CD1c-positive myeloid dendritic cell (primary cell): ENCODE data around the gene CCDC83.
"Not testable (repeated sequence)": the region's sequence is repeated elsewhere in the genome, so short reads cannot be mapped to it uniquely, and the experiment has no call there.

Experiments
- DNase-seq: peaks from one replicate; pipeline ENCODE4 v3.0.0-alpha.2; 2016; ENCODE audit errors: extremely low spot score

The CCDC83 gene

DNA sequence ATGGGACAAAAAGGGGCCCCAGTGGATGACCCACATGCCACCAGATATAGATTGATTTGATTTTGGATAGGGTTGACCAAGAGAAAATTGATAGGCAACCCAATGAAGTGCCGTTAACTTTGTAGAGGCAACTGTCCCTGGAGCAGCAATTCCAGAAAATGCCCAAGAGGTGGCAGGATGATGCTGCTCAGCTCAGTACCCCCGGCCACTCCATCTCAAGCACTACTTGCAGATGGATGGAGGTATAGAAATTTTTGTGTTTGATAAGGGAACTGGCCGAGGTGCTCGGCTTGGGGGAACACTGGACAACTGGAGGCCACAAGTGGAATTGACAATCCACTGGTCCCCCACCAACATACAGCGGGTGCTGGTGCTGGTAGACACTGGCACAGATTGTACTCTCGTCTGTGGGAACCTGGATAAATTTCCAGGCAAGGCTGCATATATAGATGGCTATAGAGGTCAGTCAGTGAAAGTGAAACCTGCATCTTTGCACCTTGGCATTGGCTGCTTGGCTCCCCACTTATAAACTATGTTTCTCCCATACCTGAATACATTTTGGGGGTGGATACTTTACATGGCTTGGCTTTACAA is 86.3 kb downstream of the CCDC83 start:
- peak; percentile 41 for DNase-seq

- no peak for DNase-seq
Measured at GRCh38 chr11:85945296-85945695, 90.1 kb downstream of the CCDC83 start.

GRCh38 chr11:85945788-85946187 is 90.6 kb downstream of the CCDC83 start:
- DNase-seq, result peak; percentile 55

- DNase-seq, result no peak
Measured at GRCh38 chr11:85946221-85946620, 91.0 kb downstream of the CCDC83 start.

DNA sequence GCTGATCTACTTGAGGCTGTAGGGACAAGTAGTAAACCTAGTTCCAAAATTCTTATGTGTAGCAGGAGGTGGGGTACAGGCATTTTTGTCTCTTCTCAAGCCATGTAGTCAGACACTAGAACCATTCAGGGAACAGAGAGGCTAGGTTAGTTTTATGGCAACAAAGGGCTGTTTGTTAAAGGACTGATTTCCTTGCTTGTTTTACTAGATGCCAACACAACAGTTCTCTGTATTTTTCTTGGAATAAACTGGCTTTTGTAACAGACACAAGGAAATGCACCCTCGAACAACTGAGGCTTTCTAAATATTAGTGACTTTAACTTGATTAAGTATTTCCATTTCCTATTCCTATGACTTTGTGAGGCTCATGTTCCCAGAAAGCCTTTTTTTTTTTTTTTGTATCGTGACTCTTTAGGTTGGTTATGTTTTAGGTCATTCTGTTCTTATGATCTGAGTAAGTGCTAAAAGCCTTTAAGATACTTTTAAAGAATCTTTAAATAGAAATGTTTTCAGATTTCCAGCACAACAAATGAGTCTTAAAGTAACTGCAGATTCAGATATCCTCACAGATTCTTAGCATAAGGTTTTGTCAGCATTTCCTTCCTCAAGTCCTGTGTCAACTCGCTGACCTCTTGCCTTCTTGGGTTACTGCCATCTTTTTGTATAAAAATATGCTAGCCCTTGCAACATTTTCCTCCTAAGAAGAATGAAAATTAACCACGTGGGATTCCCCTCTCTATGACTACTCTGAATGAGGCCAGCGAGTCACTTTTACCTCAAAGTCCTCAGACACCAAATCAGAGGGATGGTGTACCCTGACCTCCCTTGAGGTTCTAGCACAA is 92.5 kb downstream of the CCDC83 start:
- DNase-seq, result peak; percentile 79

GRCh38 chr11:85948884-85949283 is 93.7 kb downstream of the CCDC83 start:
- no peak for DNase-seq

DNA sequence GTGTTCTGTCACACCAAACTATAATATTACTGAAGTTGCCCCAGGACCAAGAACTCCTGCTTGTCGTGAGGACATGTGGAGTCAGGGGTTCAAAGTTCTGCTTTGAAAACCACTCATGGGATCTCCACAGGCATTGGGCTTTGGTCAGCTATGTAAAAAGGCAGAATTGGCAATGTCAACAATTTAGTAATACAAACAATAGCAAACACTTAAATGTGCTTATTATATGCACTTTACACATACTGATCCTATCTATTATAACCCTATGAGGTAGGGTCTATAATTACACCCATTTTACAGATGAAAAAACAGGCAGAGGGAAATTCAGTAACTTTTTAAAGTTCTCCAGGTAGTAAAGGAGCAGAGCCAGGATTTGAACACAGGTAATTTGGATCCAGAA is 94.6 kb downstream of the CCDC83 start:
- DNase-seq, result no peak

DNA sequence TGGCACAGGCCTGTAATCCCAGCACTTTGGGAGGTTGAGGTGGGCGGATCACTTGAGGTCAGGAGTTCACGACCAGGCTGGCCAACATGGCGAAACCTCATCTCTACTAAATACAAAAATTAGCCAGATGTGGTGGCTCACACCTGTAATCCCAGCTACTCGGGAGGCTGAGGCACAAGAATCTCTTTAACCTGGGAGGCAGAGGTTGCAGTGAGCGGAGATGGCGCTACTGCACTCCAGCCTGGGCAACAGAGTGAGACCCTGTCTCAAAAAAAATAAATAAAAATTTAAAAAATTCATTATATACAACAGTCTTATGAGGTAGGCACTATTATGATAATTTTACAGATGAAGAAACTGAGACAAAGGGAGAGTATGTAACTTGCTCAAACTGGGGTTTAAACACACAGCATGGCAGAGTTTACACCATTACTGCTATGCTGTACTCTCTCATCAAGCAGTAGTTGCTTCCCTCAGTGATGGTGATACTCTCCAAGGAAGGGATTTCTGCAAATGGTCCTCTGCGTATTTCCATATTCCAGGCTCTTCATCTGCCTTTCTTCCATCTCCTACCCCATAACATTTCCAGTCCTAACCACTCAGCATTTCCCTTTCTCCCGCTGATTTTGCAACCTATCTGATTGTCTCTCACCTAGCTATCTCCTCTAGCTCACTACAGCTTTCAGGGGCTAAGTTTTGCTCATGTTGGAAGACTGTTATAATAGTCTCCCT is 95.3 kb downstream of the CCDC83 start:
- no peak for DNase-seq

- DNase-seq, result no peak
Measured at GRCh38 chr11:85951049-85951405, 95.8 kb downstream of the CCDC83 start.

DNA sequence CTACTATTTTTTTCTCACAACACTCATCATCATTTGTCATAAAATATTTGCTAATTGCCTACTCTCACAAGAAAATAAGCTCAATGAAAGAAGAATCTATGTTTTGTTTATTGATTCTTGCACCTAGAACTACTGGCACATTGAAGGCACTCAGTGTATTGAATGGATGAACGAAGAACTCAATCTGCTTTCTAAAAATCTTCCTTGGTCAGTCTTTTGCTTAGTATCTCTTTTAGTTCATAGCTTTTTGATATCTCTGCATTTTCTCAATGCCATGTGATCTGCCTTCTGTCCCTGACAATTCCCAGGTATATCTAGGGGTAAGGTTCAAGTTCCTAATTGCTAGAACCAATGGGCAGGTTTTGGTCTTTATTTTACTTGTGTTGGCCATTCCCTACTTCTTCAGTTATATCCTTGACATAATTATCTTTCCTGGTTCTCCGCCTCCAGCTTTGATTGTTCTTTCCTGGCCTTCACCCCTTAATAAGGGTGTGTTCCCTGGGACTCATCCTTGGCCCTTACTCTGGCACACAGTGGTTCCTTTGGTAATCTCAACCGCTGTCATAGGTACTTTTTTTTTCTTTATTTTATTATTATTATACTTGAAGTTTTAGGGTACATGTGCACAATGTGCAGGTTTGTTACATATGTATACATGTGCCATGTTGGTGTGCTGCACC is 96.4 kb downstream of the CCDC83 start:
- DNase-seq, result no peak

- not testable (repeated sequence) for DNase-seq
Measured at GRCh38 chr11:85952108-85952485, 96.9 kb downstream of the CCDC83 start.

DNA sequence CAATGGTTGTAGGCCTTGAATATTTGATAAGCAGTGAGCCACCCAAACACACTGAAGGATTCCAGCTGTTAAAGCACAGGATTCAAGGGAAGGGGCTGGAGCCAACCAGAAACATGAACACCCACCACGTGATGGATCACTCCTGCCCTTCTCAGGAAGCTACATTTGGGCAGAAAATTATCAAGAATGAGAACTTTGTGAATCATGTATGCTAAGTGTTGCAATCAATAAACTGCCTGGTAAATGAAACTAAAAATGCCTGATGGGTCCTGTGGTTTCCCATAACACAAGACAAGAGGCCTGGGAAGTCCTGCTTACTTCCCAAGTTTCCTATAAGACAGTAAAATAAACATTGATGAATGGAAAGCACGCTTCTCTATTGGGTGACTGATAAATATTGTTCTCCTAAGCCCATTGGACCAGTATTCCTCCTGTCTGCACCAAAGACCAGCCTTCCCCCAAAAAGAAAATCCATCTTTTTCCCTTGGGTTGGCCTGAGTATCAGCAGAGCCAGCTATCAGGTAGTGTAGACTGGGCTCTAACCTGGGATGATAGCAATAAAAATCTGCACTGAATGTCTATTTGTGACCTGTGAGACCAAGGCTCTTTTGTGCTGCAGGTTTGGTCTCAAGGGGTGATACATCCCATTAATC is 98.4 kb downstream of the CCDC83 start:
- peak; percentile 47 for DNase-seq

DNA sequence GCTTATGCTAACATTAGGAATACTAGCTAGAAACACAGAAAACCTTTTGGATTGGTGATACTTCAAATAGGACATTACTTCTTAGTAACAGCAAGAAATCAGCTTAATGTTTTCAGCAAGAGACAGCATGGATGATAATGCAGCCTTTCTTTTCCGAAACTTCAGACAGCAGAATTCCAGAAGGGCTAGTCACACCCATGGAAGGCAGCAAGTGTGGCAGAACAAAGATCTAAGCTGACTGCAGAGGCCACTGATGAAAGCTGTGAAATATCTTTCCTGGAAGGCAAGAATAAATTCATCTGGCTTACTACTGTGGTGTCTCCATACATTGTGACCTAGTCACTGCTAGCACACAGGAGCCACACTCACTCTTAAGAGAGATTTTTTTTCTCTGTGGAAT is 100.3 kb downstream of the CCDC83 start:
- no peak for DNase-seq

DNA sequence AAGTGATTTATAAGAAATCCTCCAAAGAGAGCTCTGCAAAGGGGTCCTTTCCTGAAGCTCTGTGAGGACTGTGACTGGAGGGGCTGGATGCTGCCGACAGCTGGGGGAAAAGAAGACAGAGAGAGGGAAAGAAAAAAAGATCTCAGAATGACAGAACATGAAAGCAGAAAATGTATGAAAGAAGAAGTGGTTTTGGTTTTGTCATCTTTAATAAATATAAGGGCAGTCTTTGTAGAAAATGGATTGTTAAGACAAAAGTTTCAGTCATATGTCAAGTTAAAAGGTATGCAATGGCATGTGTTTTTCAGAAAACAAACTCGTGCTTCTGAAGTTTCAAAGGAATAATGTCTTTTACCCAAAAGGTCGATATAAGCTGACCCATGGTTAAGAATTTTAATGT is 105.5 kb downstream of the CCDC83 start:
- no peak for DNase-seq

GRCh38 chr11:85961130-85961529 is 105.9 kb downstream of the CCDC83 start:
- no peak for DNase-seq

DNA sequence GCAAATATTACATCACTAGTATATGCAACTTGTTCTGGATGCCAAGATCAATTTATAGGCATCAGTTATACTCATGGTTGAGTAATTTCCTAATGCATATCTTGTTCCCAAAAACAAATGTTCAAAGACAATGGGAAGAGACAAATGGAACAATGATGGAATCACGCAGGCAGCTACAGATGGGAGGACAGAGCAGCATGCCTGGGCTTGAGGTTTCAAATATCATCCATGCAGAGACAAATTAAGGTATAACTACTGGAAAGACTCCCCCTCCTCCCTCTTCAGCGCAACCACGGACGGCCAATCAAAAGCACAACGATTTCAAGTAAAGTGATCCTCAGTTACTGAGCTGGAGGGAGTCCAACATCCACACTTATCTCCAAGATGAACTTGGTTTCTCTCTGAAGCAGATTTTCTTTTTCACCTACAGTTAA is 106.8 kb downstream of the CCDC83 start:
- DNase-seq, result no peak

DNA sequence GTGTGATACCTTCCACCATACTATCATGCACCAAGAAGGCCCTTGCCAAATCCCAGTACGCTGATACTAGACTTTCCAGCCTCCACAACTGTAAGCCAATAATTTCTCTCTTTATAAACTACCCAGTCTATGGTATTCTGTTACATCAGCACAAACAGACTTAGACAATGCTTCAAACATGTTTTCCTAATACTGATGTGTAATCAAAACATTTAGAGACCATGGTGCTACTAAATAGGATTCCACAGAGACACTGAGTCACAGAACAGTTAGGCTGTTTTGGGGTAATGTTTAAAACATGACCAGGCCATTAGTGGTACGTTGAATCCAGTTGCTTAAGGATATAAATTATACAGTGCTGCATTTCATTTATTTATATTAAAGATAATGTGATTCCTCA is 110.0 kb downstream of the CCDC83 start:
- DNase-seq, result no peak

- DNase-seq, result no peak
Measured at GRCh38 chr11:85967457-85967856, 112.3 kb downstream of the CCDC83 start.
